HTR-8/SVneo (cell line): ENCODE results near the gene INHBE.
"Not testable (repeated sequence)": the region's sequence is repeated elsewhere in the genome, so short reads cannot be mapped to it uniquely, and the experiment has no call there.

Source experiments
- DNase-seq: peaks from one replicate; pipeline ENCODE4 v3.0.0; 2011; ENCODE audit warnings: low spot score, mixed read lengths; ENCODE audit not compliant: insufficient read length
- FAIRE-seq: peaks from 2 replicates; lab custom pipeline; 2011; peaks lifted over from hg19 to GRCh38; lab: Jason Lieb, UNC

The INHBE gene

GRCh38 chr12:57439762-57440266 lies 15.3 kb upstream of the INHBE start:
- FAIRE-seq = no peak
- DNase-seq = no peak

GRCh38 chr12:57441393-57441792 lies 13.7 kb upstream of the INHBE start:
- FAIRE-seq, DNase-seq: not testable (repeated sequence)

GRCh38 chr12:57441846-57442427 lies 13.2 kb upstream of the INHBE start:
- DNase-seq (no peak), FAIRE-seq (no peak)

DNA sequence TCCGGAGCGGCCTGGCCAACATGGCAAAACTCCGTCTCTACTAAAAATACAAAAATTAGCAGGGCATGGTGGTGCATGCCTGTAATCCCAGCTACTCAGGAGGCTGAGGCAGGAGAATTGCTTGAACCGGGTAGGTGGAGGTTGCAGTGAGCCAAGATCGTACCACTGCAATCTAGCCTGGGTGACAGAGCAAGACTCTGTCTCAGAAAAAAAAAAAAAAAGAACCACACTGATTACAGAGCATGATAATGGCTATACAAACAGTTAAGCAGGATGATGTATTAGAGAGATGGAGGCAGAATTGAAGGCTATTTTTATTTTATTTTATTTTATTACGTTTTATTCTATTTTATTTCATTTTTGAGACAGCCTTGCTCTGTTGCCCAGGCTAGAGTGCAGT lies 10.8 kb upstream of the INHBE start:
- DNase-seq, FAIRE-seq: not testable (repeated sequence)

DNA sequence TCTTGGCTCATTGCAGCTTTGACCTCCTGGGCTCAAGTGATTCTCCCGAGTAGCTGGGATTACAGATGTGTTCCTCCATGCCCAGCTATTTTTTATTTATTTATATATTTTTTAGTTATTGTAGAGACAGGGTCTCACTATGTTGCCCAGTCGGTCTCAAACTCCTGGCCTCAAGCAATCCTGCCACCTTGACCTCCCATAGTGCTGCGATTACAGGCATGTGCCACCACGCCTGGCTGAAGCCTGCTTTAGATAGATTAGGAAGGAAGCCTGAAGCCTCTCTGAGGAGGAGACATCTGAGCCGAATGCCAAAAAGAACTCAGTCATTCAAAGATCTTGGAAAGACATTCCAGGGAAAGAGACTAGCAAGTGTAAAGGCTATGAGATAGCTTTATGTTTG lies 10.4 kb upstream of the INHBE start:
- FAIRE-seq (no peak), DNase-seq (no peak)

GRCh38 chr12:57446292-57446960 lies 8.7 kb upstream of the INHBE start:
- no peak for DNase-seq
- FAIRE-seq = no peak

- FAIRE-seq = no peak
- DNase-seq = no peak
Measured at GRCh38 chr12:57448669-57449068, 6.4 kb upstream of the INHBE start.

DNA sequence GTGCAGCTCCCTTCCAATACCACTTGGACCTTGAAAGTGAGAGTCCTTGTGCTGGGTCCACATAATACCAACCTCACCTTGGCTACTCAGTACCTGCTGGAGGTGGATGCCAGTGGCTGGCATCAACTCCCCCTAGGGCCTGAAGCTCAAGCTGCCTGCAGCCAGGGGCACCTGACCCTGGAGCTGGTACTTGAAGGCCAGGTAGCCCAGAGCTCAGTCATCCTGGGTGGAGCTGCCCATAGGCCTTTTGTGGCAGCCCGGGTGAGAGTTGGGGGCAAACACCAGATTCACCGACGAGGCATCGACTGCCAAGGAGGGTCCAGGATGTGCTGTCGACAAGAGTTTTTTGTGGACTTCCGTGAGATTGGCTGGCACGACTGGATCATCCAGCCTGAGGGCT lies 5.7 kb upstream of the INHBE start:
- FAIRE-seq (no peak), DNase-seq (no peak)

DNA sequence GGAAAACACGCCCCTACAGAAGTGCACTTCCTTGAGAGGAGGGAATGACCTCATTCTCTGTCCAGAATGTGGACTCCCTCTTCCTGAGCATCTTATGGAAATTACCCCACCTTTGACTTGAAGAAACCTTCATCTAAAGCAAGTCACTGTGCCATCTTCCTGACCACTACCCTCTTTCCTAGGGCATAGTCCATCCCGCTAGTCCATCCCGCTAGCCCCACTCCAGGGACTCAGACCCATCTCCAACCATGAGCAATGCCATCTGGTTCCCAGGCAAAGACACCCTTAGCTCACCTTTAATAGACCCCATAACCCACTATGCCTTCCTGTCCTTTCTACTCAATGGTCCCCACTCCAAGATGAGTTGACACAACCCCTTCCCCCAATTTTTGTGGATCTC lies 5.0 kb upstream of the INHBE start:
- DNase-seq = no peak
- FAIRE-seq = no peak

- DNase-seq (no peak), FAIRE-seq (no peak)
Measured at GRCh38 chr12:57451233-57451778, 3.8 kb upstream of the INHBE start.

DNA sequence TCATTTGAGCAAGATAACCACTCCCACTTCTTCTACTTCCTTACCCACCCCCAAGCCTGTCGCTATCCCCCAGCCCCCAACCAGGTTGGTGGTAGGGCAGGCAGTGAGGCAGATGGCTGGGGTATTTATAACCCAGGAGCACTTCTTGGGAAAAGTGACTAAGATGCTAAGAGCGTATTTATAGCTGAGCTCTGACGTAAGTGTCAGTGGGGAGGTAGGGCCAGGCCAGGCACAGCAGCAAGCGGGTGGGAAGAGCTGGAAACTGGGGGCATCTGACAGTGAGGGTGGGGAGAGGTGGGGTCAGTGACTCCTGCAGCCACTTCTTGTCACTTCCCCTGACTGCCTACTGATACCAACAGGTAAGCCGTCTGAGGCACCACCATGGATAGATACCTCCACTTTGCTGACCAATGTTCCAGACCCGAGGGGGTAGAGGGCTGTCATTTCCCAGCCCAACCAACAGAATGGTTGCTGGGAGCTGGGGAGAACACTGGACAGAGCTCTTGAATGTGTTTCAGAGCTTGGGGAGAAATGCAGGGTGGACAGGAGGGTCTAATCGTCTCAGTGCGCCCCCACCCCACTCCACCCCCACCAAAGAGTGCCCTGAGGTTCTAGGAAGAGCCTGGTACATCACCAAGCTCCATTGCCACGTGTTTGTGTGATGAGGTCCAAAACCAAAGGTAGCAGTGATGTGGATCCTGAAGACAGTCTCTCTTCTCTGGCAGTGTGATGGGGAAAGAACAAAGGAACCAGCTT lies 2.7 kb upstream of the INHBE start:
- peak; percentile 36 for DNase-seq
- FAIRE-seq = no peak

DNA sequence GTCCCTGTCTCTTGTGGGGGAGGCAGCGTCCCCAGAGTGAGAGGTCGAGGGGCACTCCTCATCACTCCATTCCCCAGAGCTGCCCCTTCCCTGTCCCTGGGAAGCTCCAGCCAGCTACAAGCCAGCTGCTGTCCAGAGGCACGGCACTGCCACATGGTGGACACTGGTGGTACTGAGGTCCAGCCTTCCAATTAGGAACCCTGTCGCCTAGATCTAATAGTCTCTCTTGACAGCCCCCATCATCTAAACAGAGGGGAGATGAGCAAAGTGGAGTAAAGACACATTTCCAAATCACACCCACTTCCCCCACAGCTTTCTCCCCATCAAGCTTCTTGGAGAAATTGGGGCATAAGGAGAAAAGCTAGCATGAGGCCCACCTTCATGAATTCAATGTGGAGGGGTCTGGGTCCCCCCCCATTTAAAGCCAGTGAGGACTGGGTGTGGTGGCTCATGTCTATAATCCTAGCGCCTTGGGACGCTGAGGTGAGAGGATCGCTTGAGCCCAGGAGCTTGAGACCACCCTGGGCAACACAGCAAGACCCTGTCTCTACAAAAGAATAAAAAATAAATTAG lies 2.1 kb upstream of the INHBE start:
- DNase-seq (peak; percentile 73), FAIRE-seq (peak; percentile 23)

GRCh38 chr12:57454213-57454565 lies 918 bp upstream of the INHBE start:
- DNase-seq (no peak), FAIRE-seq (no peak)

DNA sequence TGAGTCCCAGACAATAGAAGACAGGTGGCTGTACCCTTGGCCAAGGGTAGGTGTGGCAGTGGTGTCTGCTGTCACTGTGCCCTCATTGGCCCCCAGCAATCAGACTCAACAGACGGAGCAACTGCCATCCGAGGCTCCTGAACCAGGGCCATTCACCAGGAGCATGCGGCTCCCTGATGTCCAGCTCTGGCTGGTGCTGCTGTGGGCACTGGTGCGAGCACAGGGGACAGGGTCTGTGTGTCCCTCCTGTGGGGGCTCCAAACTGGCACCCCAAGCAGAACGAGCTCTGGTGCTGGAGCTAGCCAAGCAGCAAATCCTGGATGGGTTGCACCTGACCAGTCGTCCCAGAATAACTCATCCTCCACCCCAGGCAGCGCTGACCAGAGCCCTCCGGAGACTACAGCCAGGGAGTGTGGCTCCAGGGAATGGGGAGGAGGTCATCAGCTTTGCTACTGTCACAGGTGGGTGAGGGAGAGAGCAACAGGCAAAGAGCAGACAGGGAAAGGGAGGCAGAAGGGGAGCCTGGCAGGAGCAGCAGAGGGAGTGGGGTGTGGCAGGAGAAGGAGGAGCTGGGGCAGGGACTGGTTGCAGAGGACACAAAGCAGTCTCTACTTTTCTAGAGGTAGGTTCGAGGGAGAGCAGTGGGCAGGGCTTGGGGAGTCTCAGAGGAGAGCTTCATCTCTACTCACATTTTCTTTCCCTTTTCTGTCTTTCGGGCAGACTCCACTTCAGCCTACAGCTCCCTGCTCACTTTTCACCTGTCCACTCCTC lies 452 bp downstream of the INHBE start:
- FAIRE-seq = no peak

GRCh38 chr12:57456145-57456700 lies 1.1 kb downstream of the INHBE start:
- peak; percentile 62 for DNase-seq
- no peak for FAIRE-seq

More for the DNA sequence above, 452 bp downstream of the INHBE start:
- no peak for DNase-seq

GRCh38 chr12:57456737-57457490 lies 1.8 kb downstream of the INHBE start:
- FAIRE-seq = no peak
- no peak for DNase-seq

DNA sequence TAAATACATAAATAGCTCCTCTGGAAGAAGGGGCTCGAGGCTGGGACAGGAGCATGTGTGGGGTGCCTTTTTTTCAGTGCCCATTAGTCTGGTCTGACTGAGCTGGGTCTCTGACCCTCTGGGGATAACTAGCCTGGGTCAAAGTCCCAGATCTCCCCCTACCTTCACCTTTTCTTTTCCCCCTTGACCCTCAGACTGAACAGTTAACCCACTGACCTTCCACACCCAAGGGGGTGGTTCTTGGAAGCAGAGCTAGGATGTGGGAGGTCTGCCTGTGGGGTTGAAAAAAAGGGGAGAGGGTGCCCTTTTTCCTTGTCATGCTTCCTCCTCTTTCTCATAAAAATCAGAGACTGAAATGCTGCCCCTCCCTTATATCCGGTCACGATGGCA lies 3.6 kb downstream of the INHBE start:
- no peak for FAIRE-seq
- no peak for DNase-seq

DNA sequence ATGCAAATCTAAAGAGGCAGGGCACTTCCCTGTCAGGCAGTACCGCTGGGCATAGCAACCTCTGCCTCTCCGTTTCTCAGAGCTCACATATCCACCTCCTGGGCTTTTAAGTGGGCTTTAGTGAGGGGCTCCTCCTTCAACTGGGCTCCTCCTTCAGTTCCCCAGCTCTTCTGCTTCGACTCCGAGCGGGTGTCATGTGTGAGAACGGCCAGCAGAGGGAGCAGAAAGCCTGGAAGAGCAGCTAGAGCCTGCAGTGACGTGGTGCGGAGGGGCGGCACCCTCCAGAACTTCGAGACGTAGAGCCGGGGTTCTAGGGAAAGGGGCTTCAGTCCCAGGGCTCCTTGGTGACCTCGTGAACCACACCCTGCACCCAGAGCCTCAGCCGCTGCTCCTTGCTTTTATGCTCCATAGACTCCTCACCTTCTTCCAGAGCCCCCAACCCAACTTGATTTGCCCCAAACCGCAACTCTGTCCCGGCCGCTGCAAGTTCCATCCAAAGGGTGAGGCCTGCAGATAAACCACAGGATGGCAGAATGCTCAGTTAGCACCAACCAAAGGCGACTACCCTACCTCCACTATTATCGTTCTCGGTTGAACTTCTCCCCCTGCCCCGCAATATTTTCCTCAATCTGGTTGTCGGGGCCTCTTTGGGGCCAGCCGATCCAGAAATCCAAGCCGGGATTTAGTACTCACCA lies 4.1 kb downstream of the INHBE start:
- FAIRE-seq = peak; percentile 20
- peak; percentile 88 for DNase-seq
